Fibroblast of skin of back (primary cell): ENCODE results near the gene SLC9A9.

ENCODE experiments used
- DNase-seq: peaks from one replicate; pipeline ENCODE4 v3.0.0-alpha.2; 2013

Gene SLC9A9

DNA sequence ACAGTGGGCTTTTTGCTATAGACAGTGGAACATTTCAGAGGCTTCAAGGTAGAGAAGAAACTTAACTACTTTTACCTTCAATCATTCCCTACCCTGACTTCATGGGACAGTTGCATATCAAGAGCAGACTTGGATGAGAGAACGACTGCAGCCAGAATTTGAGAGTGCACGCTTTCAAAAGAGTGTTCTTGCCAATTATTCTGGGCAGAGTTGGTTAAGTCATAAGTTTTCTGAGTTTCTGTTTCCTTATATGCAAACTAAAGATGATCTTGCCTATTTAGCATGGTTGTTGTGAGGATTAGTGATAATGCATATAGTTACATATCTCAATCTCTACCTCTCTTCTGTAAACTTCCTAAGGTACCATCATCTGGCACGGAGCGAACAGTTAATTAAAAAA is 7.6 kb downstream of the SLC9A9 start:
- DNase-seq = no peak

GRCh38 chr3:143839980-143840379 is 8.3 kb downstream of the SLC9A9 start:
- DNase-seq = no peak

DNA sequence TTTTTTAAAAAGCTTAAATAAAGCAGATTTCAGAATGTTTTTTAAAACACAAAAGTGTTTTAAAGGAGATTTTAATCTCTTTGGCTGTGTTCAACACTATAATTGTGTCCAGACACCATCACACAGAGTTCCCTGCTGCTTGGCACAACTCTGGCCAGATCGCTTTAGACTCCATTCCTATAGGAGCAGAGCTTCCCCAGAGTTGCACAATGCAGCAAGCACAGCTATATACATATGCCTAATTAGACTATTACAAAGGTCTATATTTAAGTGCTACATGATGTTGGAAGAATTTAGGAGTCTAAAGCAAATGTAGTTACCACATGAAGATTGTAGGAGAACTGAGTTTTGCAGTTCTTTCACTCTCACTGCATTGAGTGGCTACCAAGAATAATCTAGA is 11.2 kb downstream of the SLC9A9 start:
- no peak for DNase-seq

DNA sequence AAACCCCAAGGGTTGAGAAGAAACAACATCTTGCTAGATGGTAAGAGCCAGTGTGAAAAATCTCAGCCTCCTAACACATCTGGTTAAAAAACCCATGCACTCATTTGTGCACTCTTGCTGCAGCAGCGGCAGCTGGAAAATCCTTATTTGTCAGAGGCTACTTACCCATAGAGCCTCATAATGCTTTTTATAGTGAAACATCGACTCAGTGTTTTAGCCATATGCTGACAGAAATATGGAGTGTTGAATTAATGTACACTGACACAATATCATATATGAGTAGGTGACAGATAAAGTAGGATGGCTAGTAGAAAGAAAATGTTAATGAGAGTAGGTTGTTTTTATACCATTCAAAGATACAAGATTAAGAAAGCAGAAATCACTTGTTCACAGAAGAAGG is 13.0 kb downstream of the SLC9A9 start:
- no peak for DNase-seq

DNA sequence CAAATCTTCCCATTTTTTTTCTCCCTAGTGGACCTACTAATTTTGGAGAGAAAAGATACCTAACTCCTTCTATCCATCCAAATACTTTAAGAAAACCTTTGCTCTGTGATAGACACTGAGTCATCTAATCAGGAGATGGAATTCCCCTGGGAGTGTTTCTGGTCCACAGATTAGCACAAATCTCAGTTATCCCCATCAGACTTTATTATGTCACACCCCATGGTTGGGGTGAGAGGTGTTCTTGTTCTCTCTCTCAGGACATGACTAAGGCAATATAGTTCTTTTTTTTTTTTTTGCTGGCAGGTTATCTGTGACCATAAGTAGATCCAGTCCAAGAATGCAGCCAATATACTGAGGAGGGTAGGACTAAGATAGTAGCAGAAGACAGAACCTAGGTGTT is 15.8 kb downstream of the SLC9A9 start:
- DNase-seq = no peak

DNA sequence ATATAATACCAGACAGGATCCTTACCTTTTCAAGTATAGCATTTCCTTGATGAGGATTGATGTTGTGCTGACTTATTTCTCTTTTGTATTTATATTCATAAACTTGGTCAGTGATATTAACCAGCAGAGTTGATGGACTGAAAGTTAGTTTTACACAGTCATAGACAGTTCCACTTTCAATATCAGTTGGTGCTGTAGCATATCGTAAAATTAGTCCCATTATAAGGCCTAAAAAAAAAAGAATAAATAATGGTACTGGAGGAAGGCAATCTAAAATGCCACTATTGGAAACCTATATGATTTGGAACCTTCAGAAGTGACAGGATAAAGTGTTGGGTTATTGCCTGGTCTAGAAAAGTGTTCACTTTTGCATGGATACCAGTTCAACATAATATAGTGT is 16.3 kb downstream of the SLC9A9 start:
- DNase-seq = no peak

GRCh38 chr3:143831208-143831607 is 17.1 kb downstream of the SLC9A9 start:
- DNase-seq = peak; percentile 65

DNA sequence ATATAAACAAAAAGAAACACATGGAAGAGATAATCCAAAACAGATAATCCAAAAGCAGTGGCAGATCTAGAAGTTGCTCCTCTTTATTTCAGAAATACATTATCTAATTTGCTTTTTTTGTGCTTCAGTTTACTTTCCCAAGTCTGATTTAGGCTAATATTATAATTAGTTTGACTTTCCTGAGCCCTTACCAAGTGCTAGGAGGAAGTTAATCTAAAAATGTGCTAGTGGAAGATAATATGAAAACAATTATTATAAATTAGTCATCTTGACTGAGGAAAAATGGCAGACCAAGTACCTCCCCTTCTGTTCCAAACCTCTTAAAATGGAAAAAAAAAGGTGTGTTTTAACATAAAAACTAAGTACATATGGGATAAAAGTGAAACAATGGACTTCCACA is 17.5 kb downstream of the SLC9A9 start:
- no peak for DNase-seq

- DNase-seq = no peak
These were observed 18.2 kb downstream of the SLC9A9 start for GRCh38 chr3:143830063-143830462.

GRCh38 chr3:143827425-143827824 is 20.8 kb downstream of the SLC9A9 start:
- DNase-seq = no peak

DNA sequence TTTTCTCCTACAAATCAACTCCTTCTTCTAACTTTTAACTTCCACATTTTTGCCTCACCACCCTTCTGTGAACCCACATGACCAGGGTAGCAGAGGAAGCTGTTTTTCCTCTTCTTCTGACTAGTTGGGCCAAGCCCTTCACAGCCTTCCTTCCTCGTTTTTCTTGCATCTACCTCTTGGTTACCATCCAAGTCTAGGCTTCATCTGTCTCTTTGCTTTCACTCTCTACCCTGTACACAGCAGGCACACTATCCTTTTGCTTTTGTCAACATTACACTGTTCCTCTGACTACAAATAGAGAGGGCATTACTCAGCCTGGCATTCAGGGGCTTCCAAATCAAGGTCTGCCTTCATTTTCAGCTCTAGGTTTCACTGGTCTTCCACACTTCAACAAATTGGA is 22.0 kb downstream of the SLC9A9 start:
- no peak for DNase-seq

- DNase-seq = no peak
These were observed 22.8 kb downstream of the SLC9A9 start for GRCh38 chr3:143825513-143825912.

GRCh38 chr3:143824735-143825385 is 23.4 kb downstream of the SLC9A9 start:
- DNase-seq = no peak

GRCh38 chr3:143822798-143823197 is 25.5 kb downstream of the SLC9A9 start:
- DNase-seq = no peak

GRCh38 chr3:143822374-143822773 is 25.9 kb downstream of the SLC9A9 start:
- no peak for DNase-seq

DNA sequence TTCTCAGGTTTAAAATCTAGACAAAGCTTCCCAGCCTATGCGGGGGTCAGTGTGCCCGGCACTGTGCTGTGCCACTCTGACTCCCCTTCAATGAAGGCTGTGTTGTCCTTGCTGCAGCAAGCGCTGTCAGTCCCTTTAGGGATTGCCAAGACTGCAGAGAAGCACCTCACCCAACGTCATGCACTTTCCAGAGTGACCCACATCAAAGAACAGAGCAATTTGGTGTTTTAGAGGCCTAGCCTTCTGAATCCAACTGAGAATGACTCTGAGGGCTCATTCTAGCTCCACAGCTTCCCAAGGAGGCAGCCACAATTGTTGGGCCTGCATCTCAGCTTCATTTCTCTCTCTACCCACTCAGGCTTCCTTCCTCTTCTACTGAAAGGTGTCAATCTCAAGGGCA is 26.4 kb downstream of the SLC9A9 start:
- DNase-seq = no peak

- DNase-seq = no peak
These were observed 27.6 kb downstream of the SLC9A9 start for GRCh38 chr3:143820466-143821221.

DNA sequence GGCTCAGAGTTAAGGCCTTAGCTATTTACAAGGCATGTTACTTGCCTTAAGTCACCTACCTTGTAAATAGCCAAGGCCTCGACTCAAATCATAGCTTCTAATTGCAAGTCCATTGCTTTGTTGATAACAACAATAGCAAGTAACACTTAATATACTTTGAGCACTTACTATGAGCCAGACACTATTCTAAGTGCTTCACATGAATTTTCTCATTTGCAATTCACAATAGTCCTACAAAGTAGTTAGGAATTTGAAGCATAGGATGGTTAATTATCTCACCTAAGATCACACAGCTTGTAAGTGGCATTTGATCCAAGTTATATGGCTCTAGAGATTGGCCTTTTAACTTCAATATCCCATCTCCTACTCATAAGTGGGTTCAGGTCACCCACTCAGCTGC is 28.4 kb downstream of the SLC9A9 start:
- no peak for DNase-seq

DNA sequence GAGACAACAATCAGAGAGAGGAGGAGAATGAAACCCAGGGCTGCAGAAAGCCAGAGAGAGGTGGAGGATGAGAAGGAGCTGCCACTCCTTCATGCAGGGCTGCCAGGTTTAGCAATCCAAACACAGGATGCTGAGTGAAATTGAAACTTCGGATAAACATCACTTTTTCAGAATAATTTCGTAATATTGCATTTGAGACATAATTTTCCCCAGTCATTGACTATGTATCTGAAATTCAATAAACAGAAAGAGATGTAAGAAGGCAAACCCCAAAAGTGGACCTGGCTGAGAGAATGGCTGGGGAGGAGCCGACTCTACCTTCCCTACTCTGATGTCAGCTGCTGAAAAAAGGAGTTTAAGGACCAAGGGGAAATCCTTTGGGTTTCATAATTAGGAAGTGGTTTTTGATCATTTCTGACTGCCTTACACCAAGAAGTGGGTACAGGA is 33.8 kb downstream of the SLC9A9 start:
- no peak for DNase-seq

- no peak for DNase-seq
These were observed 35.8 kb downstream of the SLC9A9 start for GRCh38 chr3:143812481-143812880.

DNA sequence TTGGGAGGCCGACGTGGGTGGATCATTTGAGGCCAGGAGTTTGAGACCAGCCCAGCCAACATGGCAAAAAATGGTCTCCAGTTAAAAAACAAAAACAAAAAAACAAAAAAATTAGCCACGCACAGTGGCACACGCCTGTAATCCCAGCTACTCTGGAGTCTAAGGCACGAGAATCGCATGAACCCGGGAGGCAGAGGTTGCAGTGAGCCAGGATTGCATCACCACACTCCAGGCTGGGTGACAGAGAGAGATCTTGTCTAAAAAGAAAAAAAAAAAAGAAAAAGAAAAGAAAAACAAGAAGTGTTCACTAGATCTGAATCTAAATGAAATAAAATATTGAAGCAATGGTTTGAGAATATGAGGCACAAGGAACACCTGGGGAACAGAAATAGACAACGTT is 36.7 kb downstream of the SLC9A9 start:
- DNase-seq = no peak

- DNase-seq = no peak
These were observed 37.4 kb downstream of the SLC9A9 start for GRCh38 chr3:143810953-143811265.

DNA sequence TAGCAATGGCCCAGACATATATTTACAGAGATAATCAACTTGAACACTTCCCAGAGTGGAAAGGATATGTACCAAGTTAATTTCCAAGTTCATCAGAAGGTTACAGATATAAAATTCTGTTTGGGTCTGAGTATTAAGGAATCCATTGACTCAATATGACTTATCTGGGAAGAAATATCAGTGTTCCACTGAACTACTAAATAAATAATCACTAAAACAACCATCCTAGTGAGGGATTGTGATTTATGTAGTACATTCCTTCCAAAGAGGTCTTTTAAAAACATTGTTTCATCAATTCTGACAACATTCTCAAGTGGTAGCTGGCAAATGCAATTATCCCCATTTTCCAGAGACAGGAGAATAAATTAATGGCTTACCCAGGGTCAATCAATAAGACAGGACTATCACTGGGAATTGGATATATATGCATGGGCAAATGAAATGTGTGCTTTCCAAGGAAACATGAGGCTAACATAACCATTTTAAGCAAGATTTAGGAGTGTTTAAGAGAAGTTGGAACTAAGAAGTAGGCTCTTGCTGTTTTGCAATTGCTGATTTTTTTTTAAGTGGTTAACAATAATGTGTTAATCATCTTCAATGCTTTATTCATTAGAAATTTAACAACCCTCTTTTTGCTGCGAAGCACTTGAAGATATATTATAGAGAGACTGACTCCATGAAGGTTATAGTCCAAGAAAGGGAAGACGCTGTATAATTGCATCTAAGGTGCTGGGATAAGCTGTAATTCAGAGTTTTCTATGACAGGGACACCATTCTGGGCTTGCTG is 37.9 kb downstream of the SLC9A9 start:
- no peak for DNase-seq

DNA sequence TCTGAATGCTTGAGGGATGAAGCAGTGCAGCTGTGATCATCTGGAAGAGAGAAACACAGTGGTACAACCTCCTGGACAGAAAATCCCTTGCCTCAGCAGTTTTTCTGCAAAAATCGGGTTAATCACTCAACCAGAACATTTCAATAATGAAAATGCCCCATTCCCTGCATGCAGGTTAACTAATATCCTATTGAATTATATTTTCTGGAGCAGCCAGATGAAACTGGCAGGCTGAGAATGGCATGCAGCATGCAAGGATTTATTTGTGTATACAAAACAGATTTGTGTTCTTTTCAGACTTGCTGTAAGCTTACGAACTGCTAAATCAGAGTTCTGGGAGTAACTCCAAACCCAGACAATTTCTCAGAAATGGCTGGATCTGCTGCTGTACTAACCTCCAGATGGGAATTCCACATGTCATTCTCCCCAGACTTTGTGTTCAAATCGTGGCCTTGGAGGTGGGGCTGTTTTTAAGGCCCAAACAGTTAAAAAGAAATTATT is 39.1 kb downstream of the SLC9A9 start:
- DNase-seq = no peak
